GM21529 (cell line): ENCODE measurements around the gene KLF9.
A peak's percentile ranks its signal among the peaks of the same experiment; 100 is the strongest.

Experiments used
- ATAC-seq: cut with Tn5 transposase; IDR thresholded peaks from one replicate; pipeline ENCODE4 v1.9.1; 2021; ENCODE audit not compliant: unreplicated experiment

Gene KLF9

GRCh38 chr9:70413799-70414775 lies at the start of gene KLF9:
Gene KLF9, minus strand, starts transcription at chr9:70414657. Its CDS starts 1,294 bp downstream, at chr9:70413363.
- peak; percentile 67 for ATAC-seq

GRCh38 chr9:70463877-70464276 lies 49.4 kb upstream of the KLF9 start:
- ATAC-seq = no peak

GRCh38 chr9:70462300-70462699 lies 47.8 kb upstream of the KLF9 start:
- ATAC-seq = no peak

GRCh38 chr9:70457235-70457634 lies 42.8 kb upstream of the KLF9 start:
- ATAC-seq = no peak

- no peak for ATAC-seq
These were observed 41.7 kb upstream of the KLF9 start for GRCh38 chr9:70455993-70456704.

GRCh38 chr9:70452365-70452764 lies 37.9 kb upstream of the KLF9 start:
- no peak for ATAC-seq

- ATAC-seq = no peak
These were observed 37.3 kb upstream of the KLF9 start for GRCh38 chr9:70451765-70452164.

- ATAC-seq = no peak
These were observed 36.3 kb upstream of the KLF9 start for GRCh38 chr9:70450738-70451137.

- ATAC-seq = no peak
These were observed 35.0 kb upstream of the KLF9 start for GRCh38 chr9:70449461-70449860.

- no peak for ATAC-seq
These were observed 34.5 kb upstream of the KLF9 start for GRCh38 chr9:70448919-70449318.

- no peak for ATAC-seq
These were observed 30.4 kb upstream of the KLF9 start for GRCh38 chr9:70444904-70445303.

GRCh38 chr9:70442328-70442848 lies 27.9 kb upstream of the KLF9 start:
- no peak for ATAC-seq

GRCh38 chr9:70441622-70442021 lies 27.2 kb upstream of the KLF9 start:
- no peak for ATAC-seq

- no peak for ATAC-seq
These were observed 25.7 kb upstream of the KLF9 start for GRCh38 chr9:70439991-70440706.

- ATAC-seq = no peak
These were observed 24.0 kb upstream of the KLF9 start for GRCh38 chr9:70438341-70438928.

GRCh38 chr9:70435948-70436347 lies 21.5 kb upstream of the KLF9 start:
- ATAC-seq = no peak

- ATAC-seq = no peak
These were observed 15.4 kb upstream of the KLF9 start for GRCh38 chr9:70429899-70430298.

- ATAC-seq = no peak
These were observed 14.3 kb upstream of the KLF9 start for GRCh38 chr9:70428781-70429180.

- ATAC-seq = no peak
These were observed 12.9 kb upstream of the KLF9 start for GRCh38 chr9:70427161-70427945.

- ATAC-seq = no peak
These were observed 10.7 kb upstream of the KLF9 start for GRCh38 chr9:70425192-70425591.
